HepG2 (cell line): Measurements from ENCODE around the gene HMCN1. TPM values are rescaled to one million over a fixed set of nuclear protein-coding genes. Genes with fewer than 3 reads are reported as not detected.

Source experiments
- ATAC-seq: fragments of 200-7000 bp; cut with Tn5 transposase; 3 replicates; pipeline ENCODE4 v1.9.1; 2020; ENCODE audit warnings: mild to moderate bottlenecking, moderate library complexity
- BruUV-seq: library from RNA; stranded (reverse); fragments of 400-500 nt; replicated peaks from 2 replicates; lab custom pipeline; 2021; lab: Mats Ljungman, UMichigan
- CTCF ChIA-PET: fragments of 300-600 bp; formaldehyde crosslinking; extraction: SDS; loops from one replicate; lab custom pipeline; 2021; ENCODE audit warnings: low total read pairs, inconsistent platforms, low intra/inter-chr PET ratio; lab: Yijun Ruan, JAX
- POLR2A ChIA-PET: fragments of 350-600 bp; sonication (Branson Sonifier 250); formaldehyde crosslinking; loops from one replicate; lab custom pipeline; 2020; ENCODE audit warnings: antibody characterized with exemption, inconsistent platforms; lab: Yijun Ruan, JAX
- DNase-seq: peaks from one replicate; pipeline ENCODE4 v3.0.0-alpha.2; 2015; ENCODE audit warnings: low spot score
- FAIRE-seq: peaks from 3 replicates; lab custom pipeline; 2011; peaks lifted over from hg19 to GRCh38; lab: Jason Lieb, UNC
- H2AFZ ChIP-seq: one replicate; pipeline ENCODE4 v1.6.1; 2011; ENCODE audit warnings: low read length, inconsistent platforms
- H3K27ac ChIP-seq: fragments of 300-600 bp; 3 replicates; pipeline ENCODE4 v1.8.0; 2011; ENCODE audit warnings: mixed run types, mild to moderate bottlenecking, mixed read lengths, low read length, inconsistent platforms; ENCODE audit not compliant: insufficient read depth; ENCODE audit errors: extremely low read length
- H3K27me3 ChIP-seq, 2 experiments: fragments of 200-600 bp in 1 of 2; 2 replicates in 1 of 2; 3 replicates in 1 of 2; pipeline versions ENCODE4 v1.6.0 to v1.8.0; 2011; ENCODE audit warnings: low read length in 2 of 2, mild to moderate bottlenecking in 2 of 2, moderate library complexity in 2 of 2, inconsistent platforms in 1 of 2; ENCODE audit not compliant: insufficient read depth in 2 of 2, control insufficient read depth in 1 of 2
- H3K36me3 ChIP-seq, 2 experiments: fragments of 200-600 bp in 1 of 2; replicated peaks in 1 of 2; 2 replicates in 1 of 2; 3 replicates in 1 of 2; pipeline versions ENCODE4 v1.5.1 to v1.8.0; 2011; ENCODE audit warnings: low read length in 2 of 2, inconsistent platforms in 1 of 2; ENCODE audit not compliant: insufficient read depth in 2 of 2, control insufficient read depth in 1 of 2
- H3K4me1 ChIP-seq: 2 replicates; pipeline ENCODE4 v1.5.1; 2012; ENCODE audit warnings: low read length, inconsistent platforms; ENCODE audit not compliant: insufficient read depth
- H3K4me2 ChIP-seq: 2 replicates; pipeline ENCODE4 v1.6.0; 2011; ENCODE audit warnings: low read depth, low read length, inconsistent platforms
- H3K4me3 ChIP-seq, 3 experiments: fragments of 200-600 bp in 1 of 3; sonication (generic), shearing (Covaris generic) in 1 of 3; replicated peaks in 1 of 3; 2 replicates each; pipeline ENCODE4 v1.5.1; 2011 to 2016; ENCODE audit warnings: low read length in 3 of 3, inconsistent platforms in 2 of 3, low read depth in 2 of 3, mild to moderate bottlenecking in 2 of 3, control low read depth in 1 of 3, mixed read lengths in 1 of 3; ENCODE audit not compliant: insufficient read depth in 1 of 3
- H3K79me2 ChIP-seq: one replicate; pipeline ENCODE4 v1.6.1; 2011; ENCODE audit warnings: low read length, inconsistent platforms; ENCODE audit not compliant: insufficient read depth
- H3K9ac ChIP-seq: 2 replicates; pipeline ENCODE4 v1.6.0; 2011; ENCODE audit warnings: mild to moderate bottlenecking, low read depth, low read length, inconsistent platforms; ENCODE audit not compliant: insufficient read depth
- H3K9me3 ChIP-seq: 2 replicates; pipeline ENCODE4 v1.5.1; 2012; ENCODE audit warnings: mild to moderate bottlenecking, low read length
- H4K20me1 ChIP-seq: 2 replicates; pipeline ENCODE4 v1.6.0; 2011; ENCODE audit warnings: inconsistent platforms, mild to moderate bottlenecking, low read length, moderate library complexity; ENCODE audit not compliant: insufficient read depth
- BRD4 ChIP-seq: sonication (generic); formaldehyde crosslinking; IDR thresholded peaks from 2 replicates; pipeline ENCODE4 v1.4.0; 2020; ENCODE audit warnings: missing genetic modification reagents
- CCDC6 ChIP-seq: sonication (generic); formaldehyde crosslinking; IDR thresholded peaks from 2 replicates; pipeline ENCODE4 v1.8.1; 2022; ENCODE audit warnings: mild to moderate bottlenecking, missing genetic modification reagents, moderate library complexity
- MTF2 ChIP-seq: sonication (generic); formaldehyde crosslinking; IDR thresholded peaks from 2 replicates; pipeline ENCODE4 v1.5.0; 2020; ENCODE audit warnings: missing genetic modification reagents, borderline replicate concordance
- PRMT3 ChIP-seq: sonication (generic); formaldehyde crosslinking; IDR thresholded peaks from 2 replicates; pipeline ENCODE4 v1.8.1; 2022; ENCODE audit warnings: low read depth, mild to moderate bottlenecking, moderate library complexity, missing genetic modification reagents, borderline replicate concordance
- RXRB ChIP-seq: IDR thresholded peaks from 2 replicates; pipeline ENCODE4 v1.6.1; 2016; ENCODE audit warnings: borderline replicate concordance, missing genetic modification reagents, missing compliant biosample characterization
- ZFP41 ChIP-seq: sonication (generic); formaldehyde crosslinking; IDR thresholded peaks from 2 replicates; pipeline ENCODE4 v1.4.0; 2020; ENCODE audit warnings: mild to moderate bottlenecking, missing genetic modification reagents, borderline replicate concordance
- WGBS: methylation state at CpG from one replicate; pipeline ENCODE4 v1.1.6; 2017; ENCODE audit warnings: low lambda C conversion rate; 5-methylcytosine and 5-hydroxymethylcytosine counted together
- in situ Hi-C: cut with HindIII; loops from 2 replicates; pipeline ENCODE4 v1.10.0; 2017; ENCODE audit warnings: low pct_unique_long_range_greater_than_20kb; ENCODE audit not compliant: extremely low pct_ligation_motif_present
- intact Hi-C: fragments of 100-400 bp; cut with micrococcal nuclease; formaldehyde crosslinking; loops from one replicate; pipeline ENCODE4 v1.10.0; 2022; ENCODE audit not compliant: unreplicated experiment
- polyA plus RNA-seq, 8 experiments: library from polyadenylated mRNA; depleted of rRNA in 3 of 8; stranded (reverse) in 7 of 8; unstranded in 1 of 8; fragments of >200 nt; fragmentation: Illumina TruSeq in 4 of 8; extraction: Trizol in 4 of 8; gene quantifications; 2 replicates each; pipeline versions ENCODE4 v1.2.1 to v1.2.3, GENCODE V29; 2011 to 2016; ENCODE audit warnings: low read depth in 4 of 8, missing spikeins in 1 of 8, mixed read lengths in 1 of 8; ENCODE audit not compliant: insufficient read depth in 1 of 8
- total RNA-seq, 5 experiments: library from RNA; depleted of rRNA; stranded (reverse); fragments of >200 nt; fragmentation: Illumina TruSeq; extraction: Trizol; gene quantifications; 2 replicates each; pipeline ENCODE4 v1.2.3, GENCODE V29; 2016; ENCODE audit warnings: low read depth in 1 of 5
- TF ChIP-seq, protein P1 (sequence below): sonication (generic); formaldehyde crosslinking; IDR thresholded peaks from 2 replicates; pipeline ENCODE4 v1.5.0; 2020; ENCODE audit warnings: missing genetic modification reagents
- TF ChIP-seq, protein P2 (sequence below): sonication (generic); formaldehyde crosslinking; IDR thresholded peaks from 2 replicates; pipeline ENCODE4 v1.4.0; 2020; ENCODE audit warnings: mild to moderate bottlenecking, missing genetic modification reagents
- TF ChIP-seq, protein P3 (sequence below): sonication (generic); formaldehyde crosslinking; IDR thresholded peaks from 2 replicates; pipeline ENCODE4 v1.4.0; 2020; ENCODE audit warnings: missing genetic modification reagents, borderline replicate concordance
- TF ChIP-seq, protein P4 (sequence below): sonication (generic); formaldehyde crosslinking; IDR thresholded peaks from 2 replicates; pipeline ENCODE4 v1.4.0; 2020; ENCODE audit warnings: missing genetic modification reagents

The HMCN1 gene
- total and polyA plus RNA-seq, 2 of the 13 experiments (the other 11 are each of a cell fraction or from before 2014, with no cell fraction given): 0.03 TPM; not detected in 1

DNA sequence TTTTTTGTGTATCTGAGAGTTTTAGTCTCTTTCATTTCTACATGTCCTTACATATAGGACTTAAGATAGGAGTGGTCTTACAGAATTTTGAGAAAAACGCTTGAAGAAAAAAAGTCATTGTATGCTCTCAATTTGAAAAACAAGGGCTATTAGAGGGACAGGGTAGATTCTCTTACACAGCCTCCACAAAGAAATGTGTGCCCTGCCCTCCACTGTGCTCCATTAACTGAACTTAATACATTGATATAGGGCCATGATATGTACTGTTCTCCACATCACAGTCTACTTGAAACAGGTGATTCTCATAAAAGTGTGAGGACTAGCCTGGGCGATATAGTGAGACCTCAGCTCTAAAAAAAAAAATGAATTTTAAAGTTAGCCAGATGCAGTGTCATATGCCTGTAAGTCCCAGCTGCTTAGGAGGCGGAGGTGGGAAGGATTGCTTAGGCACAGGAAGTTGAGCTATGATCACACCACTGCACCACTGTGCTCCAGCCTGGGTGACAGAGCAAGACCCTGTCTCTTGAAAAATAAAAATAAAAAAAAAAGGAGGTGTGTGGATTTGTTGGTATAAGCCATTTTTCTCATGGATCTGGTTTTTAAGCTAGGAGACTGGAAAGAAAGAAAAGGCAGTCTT is 77.0 kb downstream of the HMCN1 start:
- BruUV-seq: no TSS peak
- Histone ChIP-seq H3K36me3 (no peaks in the 10 kb centered on the region), H2AFZ (no peak overlapping the region), H3K27me3 (no peaks in the 10 kb centered on the region), H3K27ac (no peak overlapping the region), H3K4me2 (no peak overlapping the region), H3K79me2 (no peaks in the 10 kb centered on the region), H4K20me1 (no peaks in the 10 kb centered on the region), H3K9me3 (no peaks in the 10 kb centered on the region), H3K9ac (no peak overlapping the region), H3K4me1 (no peaks in the 10 kb centered on the region), H3K4me3 (no peak overlapping the region)
- intact Hi-C loops: loop anchor here (5.0 kb wide), 1 partner anchor 341 kb away; no protein-coding TSS in a partner anchor
- POLR2A ChIA-PET: no interaction called here
- DNase-seq (no peak), FAIRE-seq (no peak), ATAC-seq (no peak)
- CTCF ChIA-PET: no interaction called here
- no peak for TF ChIP-seq ZFP41 (CRISPR knock-in tag)
- TF ChIP-seq MTF2: no peak
- TF ChIP-seq CCDC6 (CRISPR knock-in tag): no peak
- TF ChIP-seq, protein P1, sequence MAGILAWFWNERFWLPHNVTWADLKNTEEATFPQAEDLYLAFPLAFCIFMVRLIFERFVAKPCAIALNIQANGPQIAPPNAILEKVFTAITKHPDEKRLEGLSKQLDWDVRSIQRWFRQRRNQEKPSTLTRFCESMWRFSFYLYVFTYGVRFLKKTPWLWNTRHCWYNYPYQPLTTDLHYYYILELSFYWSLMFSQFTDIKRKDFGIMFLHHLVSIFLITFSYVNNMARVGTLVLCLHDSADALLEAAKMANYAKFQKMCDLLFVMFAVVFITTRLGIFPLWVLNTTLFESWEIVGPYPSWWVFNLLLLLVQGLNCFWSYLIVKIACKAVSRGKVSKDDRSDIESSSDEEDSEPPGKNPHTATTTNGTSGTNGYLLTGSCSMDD (CRISPR knock-in tag): no peak
- TF ChIP-seq BRD4 (CRISPR knock-in tag): no peak
- TF ChIP-seq, protein P2, sequence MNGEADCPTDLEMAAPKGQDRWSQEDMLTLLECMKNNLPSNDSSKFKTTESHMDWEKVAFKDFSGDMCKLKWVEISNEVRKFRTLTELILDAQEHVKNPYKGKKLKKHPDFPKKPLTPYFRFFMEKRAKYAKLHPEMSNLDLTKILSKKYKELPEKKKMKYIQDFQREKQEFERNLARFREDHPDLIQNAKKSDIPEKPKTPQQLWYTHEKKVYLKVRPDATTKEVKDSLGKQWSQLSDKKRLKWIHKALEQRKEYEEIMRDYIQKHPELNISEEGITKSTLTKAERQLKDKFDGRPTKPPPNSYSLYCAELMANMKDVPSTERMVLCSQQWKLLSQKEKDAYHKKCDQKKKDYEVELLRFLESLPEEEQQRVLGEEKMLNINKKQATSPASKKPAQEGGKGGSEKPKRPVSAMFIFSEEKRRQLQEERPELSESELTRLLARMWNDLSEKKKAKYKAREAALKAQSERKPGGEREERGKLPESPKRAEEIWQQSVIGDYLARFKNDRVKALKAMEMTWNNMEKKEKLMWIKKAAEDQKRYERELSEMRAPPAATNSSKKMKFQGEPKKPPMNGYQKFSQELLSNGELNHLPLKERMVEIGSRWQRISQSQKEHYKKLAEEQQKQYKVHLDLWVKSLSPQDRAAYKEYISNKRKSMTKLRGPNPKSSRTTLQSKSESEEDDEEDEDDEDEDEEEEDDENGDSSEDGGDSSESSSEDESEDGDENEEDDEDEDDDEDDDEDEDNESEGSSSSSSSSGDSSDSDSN (CRISPR knock-in tag): no peak
- TF ChIP-seq, protein P3, sequence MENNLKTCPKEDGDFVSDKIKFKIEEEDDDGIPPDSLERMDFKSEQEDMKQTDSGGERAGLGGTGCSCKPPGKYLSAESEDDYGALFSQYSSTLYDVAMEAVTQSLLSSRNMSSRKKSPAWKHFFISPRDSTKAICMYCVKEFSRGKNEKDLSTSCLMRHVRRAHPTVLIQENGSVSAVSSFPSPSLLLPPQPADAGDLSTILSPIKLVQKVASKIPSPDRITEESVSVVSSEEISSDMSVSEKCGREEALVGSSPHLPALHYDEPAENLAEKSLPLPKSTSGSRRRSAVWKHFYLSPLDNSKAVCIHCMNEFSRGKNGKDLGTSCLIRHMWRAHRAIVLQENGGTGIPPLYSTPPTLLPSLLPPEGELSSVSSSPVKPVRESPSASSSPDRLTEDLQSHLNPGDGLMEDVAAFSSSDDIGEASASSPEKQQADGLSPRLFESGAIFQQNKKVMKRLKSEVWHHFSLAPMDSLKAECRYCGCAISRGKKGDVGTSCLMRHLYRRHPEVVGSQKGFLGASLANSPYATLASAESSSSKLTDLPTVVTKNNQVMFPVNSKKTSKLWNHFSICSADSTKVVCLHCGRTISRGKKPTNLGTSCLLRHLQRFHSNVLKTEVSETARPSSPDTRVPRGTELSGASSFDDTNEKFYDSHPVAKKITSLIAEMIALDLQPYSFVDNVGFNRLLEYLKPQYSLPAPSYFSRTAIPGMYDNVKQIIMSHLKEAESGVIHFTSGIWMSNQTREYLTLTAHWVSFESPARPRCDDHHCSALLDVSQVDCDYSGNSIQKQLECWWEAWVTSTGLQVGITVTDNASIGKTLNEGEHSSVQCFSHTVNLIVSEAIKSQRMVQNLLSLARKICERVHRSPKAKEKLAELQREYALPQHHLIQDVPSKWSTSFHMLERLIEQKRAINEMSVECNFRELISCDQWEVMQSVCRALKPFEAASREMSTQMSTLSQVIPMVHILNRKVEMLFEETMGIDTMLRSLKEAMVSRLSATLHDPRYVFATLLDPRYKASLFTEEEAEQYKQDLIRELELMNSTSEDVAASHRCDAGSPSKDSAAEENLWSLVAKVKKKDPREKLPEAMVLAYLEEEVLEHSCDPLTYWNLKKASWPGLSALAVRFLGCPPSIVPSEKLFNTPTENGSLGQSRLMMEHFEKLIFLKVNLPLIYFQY (CRISPR knock-in tag): no peak
- no peak for TF ChIP-seq PRMT3 (CRISPR knock-in tag)
- TF ChIP-seq, protein P4, sequence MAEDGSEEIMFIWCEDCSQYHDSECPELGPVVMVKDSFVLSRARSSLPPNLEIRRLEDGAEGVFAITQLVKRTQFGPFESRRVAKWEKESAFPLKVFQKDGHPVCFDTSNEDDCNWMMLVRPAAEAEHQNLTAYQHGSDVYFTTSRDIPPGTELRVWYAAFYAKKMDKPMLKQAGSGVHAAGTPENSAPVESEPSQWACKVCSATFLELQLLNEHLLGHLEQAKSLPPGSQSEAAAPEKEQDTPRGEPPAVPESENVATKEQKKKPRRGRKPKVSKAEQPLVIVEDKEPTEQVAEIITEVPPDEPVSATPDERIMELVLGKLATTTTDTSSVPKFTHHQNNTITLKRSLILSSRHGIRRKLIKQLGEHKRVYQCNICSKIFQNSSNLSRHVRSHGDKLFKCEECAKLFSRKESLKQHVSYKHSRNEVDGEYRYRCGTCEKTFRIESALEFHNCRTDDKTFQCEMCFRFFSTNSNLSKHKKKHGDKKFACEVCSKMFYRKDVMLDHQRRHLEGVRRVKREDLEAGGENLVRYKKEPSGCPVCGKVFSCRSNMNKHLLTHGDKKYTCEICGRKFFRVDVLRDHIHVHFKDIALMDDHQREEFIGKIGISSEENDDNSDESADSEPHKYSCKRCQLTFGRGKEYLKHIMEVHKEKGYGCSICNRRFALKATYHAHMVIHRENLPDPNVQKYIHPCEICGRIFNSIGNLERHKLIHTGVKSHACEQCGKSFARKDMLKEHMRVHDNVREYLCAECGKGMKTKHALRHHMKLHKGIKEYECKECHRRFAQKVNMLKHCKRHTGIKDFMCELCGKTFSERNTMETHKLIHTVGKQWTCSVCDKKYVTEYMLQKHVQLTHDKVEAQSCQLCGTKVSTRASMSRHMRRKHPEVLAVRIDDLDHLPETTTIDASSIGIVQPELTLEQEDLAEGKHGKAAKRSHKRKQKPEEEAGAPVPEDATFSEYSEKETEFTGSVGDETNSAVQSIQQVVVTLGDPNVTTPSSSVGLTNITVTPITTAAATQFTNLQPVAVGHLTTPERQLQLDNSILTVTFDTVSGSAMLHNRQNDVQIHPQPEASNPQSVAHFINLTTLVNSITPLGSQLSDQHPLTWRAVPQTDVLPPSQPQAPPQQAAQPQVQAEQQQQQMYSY (CRISPR knock-in tag): no peak
- TF ChIP-seq RXRB (CRISPR knock-in tag): no peak
- in situ Hi-C loops: loop anchor here (5.0 kb wide), 1 partner anchor 401 kb away; no protein-coding TSS in a partner anchor
- WGBS: 0% methylated on average over 3 of the region's 3 CpGs
